Glutamatergic neuron (in vitro differentiated cells): ENCODE results near the gene HIRIP3. TPM values are rescaled to one million over a fixed set of nuclear protein-coding genes. Genes with fewer than 3 reads are reported as not detected.

ENCODE experiments used
- DNase-seq: peaks from one replicate; pipeline ENCODE4 v3.0.0; 2022
- H3K27ac Mint-ChIP-seq: one replicate; pipeline ENCODE4 v1.8.0; 2020; ENCODE audit warnings: mild to moderate bottlenecking, mixed read lengths, inconsistent platforms; ENCODE audit not compliant: unreplicated experiment
- H3K27me3 Mint-ChIP-seq: one replicate; pipeline ENCODE4 v1.8.0; 2020; ENCODE audit warnings: mild to moderate bottlenecking, moderate library complexity, mixed read lengths, inconsistent platforms; ENCODE audit not compliant: unreplicated experiment
- H3K36me3 Mint-ChIP-seq: one replicate; pipeline ENCODE4 v1.8.0; 2020; ENCODE audit warnings: mild to moderate bottlenecking, mixed read lengths, inconsistent platforms; ENCODE audit not compliant: unreplicated experiment
- H3K4me1 Mint-ChIP-seq: one replicate; pipeline ENCODE4 v1.8.0; 2020; ENCODE audit warnings: mild to moderate bottlenecking, low read depth, mixed read lengths, inconsistent platforms; ENCODE audit not compliant: unreplicated experiment
- H3K4me3 Mint-ChIP-seq: one replicate; pipeline ENCODE4 v1.8.0; 2020; ENCODE audit warnings: mild to moderate bottlenecking, mixed read lengths, inconsistent platforms; ENCODE audit not compliant: unreplicated experiment
- H3K9me3 Mint-ChIP-seq: one replicate; pipeline ENCODE4 v1.8.0; 2020; ENCODE audit warnings: mild to moderate bottlenecking, moderate library complexity, mixed read lengths, inconsistent platforms; ENCODE audit not compliant: unreplicated experiment
- total RNA-seq: library from RNA; stranded (reverse); fragmentation: NEBNext Ultra II Directional; extraction: Animal tissue kit (Norgen Biotek cat#: 25700); gene quantifications from one replicate; pipeline ENCODE4 v1.2.1, GENCODE V29; 2021; ENCODE audit not compliant: unreplicated experiment
- TF ChIP-seq, protein P1 (sequence below): fragments of 200-600 bp; sonication (generic); IDR thresholded peaks from one replicate; pipeline ENCODE4 v1.5.0; 2021; ENCODE audit not compliant: partially characterized antibody, unreplicated experiment

HIRIP3 gene
- total RNA-seq, 1 donor from 2014 or later, result 12.2 TPM

DNA sequence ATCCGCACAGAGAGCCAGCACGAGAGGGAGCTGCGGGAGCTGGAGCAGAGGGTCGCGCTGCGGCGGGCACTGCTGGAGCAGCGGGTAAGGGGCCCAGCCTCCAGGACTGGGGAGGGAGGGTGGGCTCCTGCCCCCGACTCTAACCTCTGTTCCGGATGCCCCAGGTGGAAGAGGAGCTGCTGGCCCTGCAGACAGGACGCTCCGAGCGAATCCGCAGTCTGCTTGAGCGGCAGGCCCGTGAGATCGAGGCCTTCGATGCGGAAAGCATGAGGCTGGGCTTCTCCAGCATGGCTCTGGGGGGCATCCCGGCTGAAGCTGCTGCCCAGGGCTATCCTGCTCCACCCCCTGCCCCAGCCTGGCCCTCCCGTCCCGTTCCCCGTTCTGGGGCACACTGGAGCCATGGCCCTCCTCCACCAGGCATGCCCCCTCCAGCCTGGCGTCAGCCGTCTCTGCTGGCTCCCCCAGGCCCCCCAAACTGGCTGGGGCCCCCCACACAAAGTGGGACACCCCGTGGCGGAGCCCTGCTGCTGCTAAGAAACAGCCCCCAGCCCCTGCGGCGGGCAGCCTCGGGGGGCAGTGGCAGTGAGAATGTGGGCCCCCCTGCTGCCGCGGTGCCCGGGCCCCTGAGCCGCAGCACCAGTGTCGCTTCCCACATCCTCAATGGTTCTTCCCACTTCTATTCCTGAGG lies 4.4 kb downstream of the HIRIP3 start:
- TF ChIP-seq, protein P1, sequence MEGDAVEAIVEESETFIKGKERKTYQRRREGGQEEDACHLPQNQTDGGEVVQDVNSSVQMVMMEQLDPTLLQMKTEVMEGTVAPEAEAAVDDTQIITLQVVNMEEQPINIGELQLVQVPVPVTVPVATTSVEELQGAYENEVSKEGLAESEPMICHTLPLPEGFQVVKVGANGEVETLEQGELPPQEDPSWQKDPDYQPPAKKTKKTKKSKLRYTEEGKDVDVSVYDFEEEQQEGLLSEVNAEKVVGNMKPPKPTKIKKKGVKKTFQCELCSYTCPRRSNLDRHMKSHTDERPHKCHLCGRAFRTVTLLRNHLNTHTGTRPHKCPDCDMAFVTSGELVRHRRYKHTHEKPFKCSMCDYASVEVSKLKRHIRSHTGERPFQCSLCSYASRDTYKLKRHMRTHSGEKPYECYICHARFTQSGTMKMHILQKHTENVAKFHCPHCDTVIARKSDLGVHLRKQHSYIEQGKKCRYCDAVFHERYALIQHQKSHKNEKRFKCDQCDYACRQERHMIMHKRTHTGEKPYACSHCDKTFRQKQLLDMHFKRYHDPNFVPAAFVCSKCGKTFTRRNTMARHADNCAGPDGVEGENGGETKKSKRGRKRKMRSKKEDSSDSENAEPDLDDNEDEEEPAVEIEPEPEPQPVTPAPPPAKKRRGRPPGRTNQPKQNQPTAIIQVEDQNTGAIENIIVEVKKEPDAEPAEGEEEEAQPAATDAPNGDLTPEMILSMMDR, result no peak
- H3K27me3 Mint-ChIP-seq, result peaks cover 20% of the 10 kb centered on the region
- H3K4me3 Mint-ChIP-seq, result no peak overlapping the region
- peaks cover 5% of the 10 kb centered on the region for H3K9me3 Mint-ChIP-seq
- peaks cover 9% of the 10 kb centered on the region for H3K36me3 Mint-ChIP-seq
- H3K4me1 Mint-ChIP-seq, result no peaks in the 10 kb centered on the region
- DNase-seq, result no peak
- no peak overlapping the region for H3K27ac Mint-ChIP-seq

DNA sequence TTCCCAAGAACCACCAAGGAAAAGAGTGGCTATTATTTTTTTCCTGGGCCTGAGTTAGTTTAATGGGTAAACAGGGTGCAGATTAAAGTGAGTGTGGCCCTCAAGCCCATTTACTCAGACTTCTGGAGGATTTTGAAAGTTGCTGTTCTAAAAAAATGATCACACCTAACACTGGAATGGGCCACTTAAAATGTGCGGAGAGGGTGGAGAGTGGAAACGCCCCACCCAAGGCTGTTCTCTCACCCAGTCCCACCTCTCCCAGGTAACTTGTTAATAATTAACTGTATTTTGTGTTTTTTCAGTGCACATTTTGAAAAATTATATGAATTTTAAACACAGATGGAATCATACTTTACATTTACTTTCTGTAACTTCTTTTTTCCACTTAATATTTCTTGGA lies 5.4 kb downstream of the HIRIP3 start:
- Mint-ChIP-seq H3K9me3 (peaks cover 7% of the 10 kb centered on the region), H3K4me1 (no peaks in the 10 kb centered on the region), H3K27ac (no peak overlapping the region), H3K4me3 (no peak overlapping the region), H3K27me3 (peaks cover 22% of the 10 kb centered on the region), H3K36me3 (peaks cover 9% of the 10 kb centered on the region)
- TF ChIP-seq, protein P1, result no peak
- no peak for DNase-seq

DNA sequence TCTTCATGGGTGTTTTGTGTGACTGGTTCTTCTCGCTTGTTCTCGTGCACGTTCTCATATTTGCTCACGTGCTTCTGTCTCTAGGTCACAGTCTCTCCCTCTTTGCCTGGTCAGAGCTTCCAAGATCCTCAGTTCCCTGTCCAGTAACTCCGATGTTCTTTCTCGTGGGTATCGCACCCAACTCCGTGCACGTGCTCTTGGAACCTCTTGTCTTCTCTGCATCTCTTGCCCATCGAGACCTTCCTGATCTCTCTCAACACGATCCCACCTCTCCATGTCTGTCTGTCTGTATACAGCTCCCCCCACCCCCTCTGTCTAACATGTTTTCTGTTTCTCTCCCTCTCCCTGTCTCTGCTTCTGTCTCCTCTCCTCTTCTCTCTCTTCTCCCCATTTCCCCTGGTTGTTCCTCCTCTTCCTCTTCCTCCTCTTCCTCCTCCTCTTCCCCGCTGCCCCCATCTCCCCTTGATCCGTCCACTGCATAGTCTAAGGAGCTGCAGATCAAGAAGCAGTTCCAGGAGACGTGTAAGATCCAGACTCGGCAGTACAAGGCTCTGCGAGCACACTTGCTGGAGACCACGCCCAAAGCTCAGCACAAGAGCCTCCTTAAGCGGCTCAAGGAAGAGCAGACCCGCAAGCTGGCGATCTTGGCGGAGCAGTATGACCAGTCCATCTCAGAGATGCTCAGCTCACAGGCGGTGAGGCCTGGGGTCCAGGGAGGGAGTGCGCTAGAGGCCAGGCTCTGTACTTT lies 6.1 kb downstream of the HIRIP3 start:
- Mint-ChIP-seq H3K4me1 (no peaks in the 10 kb centered on the region), H3K27me3 (peaks cover 20% of the 10 kb centered on the region), H3K9me3 (peaks cover 7% of the 10 kb centered on the region), H3K36me3 (peaks cover 9% of the 10 kb centered on the region), H3K4me3 (peak overlapping the region; percentile 10), H3K27ac (peak overlapping the region; percentile 64)
- DNase-seq, result no peak
- TF ChIP-seq, protein P1, result no peak

DNA sequence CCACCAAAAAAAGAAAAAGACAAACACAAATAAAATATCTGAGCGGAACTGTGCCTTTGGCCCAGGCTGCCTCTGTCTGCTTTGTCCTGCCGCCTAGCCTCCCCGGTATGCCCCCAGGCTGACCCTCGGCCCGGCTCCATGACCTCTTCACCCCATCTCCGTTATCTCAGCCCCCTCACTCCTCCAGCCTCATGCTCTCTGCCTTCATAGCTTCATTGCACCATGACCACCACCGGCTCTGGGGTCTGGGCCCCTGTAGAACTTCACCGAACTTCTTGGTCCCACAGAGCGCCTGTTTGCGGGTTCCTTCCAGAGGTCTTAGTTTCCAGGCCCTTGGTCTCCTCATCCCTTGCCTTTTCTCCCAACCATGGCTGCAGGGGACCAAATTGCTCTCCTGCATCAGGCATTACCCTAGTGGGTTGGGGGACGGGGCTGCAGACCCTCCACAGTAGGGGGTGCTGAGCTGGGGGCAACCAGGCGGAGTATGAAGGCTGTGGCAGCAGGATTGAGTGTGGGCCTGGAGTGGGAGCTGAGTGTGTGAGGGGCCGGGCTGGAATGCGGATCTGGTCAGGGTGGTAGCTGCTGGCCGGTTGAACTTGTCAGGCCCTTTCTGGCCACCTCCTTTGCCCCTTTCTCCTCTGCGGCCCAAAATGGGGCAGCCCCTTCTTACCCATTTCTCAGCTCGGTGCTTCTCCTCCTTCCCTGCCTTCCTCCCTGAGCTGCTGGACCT lies 6.9 kb downstream of the HIRIP3 start:
- no peaks in the 10 kb centered on the region for H3K4me1 Mint-ChIP-seq
- peaks cover 13% of the 10 kb centered on the region for H3K27me3 Mint-ChIP-seq
- H3K4me3 Mint-ChIP-seq, result peak overlapping the region; percentile 10
- peaks cover 8% of the 10 kb centered on the region for H3K9me3 Mint-ChIP-seq
- DNase-seq, result no peak
- TF ChIP-seq, protein P1, result no peak
- H3K36me3 Mint-ChIP-seq, result peaks cover 11% of the 10 kb centered on the region
- peak overlapping the region; percentile 64 for H3K27ac Mint-ChIP-seq
